ENCODE results near the gene SLC30A5.
A peak's percentile ranks its signal among the peaks of the same experiment; 100 is the strongest.

GRCh38 chr5:69166686-69167492, 73.1 kb downstream of the SLC30A5 start, which contains the start of gene CCNB1:
- TF ChIP-seq EHMT2 (IDR thresholded peaks at IDR 0.05; ENCODE audit: low read depth) (no peak), POLR2A (IDR thresholded peaks at IDR 0.05; ENCODE audit: low read length) (peak; percentile 52), POLR2AphosphoS2 (conservative IDR thresholded peaks at IDR 0.05; ENCODE audit: low read length) (no peak), NPAS2 (CRISPR knock-in tag; IDR thresholded peaks at IDR 0.05; ENCODE audit: borderline replicate concordance) (no peak), CTCF (IDR thresholded peaks at IDR 0.05) (no peak), ELK1 (IDR thresholded peaks at IDR 0.05; ENCODE audit: low read depth, low read length) (no peak), NR3C1 (IDR thresholded peaks at IDR 0.05) (no peak), RNF2 (IDR thresholded peaks at IDR 0.05; ENCODE audit: borderline replicate concordance, low read depth) (no peak), RFX5 (IDR thresholded peaks at IDR 0.05) (peak; percentile 77; the same call in 1 of the 2 replicates), SMC3 (IDR thresholded peaks at IDR 0.05) (no peak), USF2 (IDR thresholded peaks at IDR 0.05) (peak; percentile 92), BHLHE40 (IDR thresholded peaks at IDR 0.05; ENCODE audit: low read depth, low read length) (no peak), JUN (IDR thresholded peaks at IDR 0.05) (peak; percentile 55 to 72; a peak in 2 of 5 replicates), MAX (IDR thresholded peaks at IDR 0.05) (peak; percentile 94)

All from A549 (cell line).